Activated CD8-positive, alpha-beta memory T cell treated with anti-CD3 and anti-CD28 coated beads, Interleukin-2, amount 10 ng/mL, durations not matched to agents 7 days and 5 days (primary cell): ENCODE measurements around the gene RAB36. TPM values are rescaled to one million over a fixed set of nuclear protein-coding genes. Genes with fewer than 3 reads are reported as not detected.

Experiments
- ATAC-seq: fragments of 150-1000 bp; cut with Tn5 transposase; one replicate; pipeline ENCODE4 v1.10.0; 2021; ENCODE audit warnings: moderate library complexity
- CTCF ChIA-PET: fragments of 350-600 bp; sonication (Branson Sonifier 250); formaldehyde crosslinking; loops from one replicate; lab custom pipeline; 2021; ENCODE audit warnings: antibody characterized with exemption; lab: Charles Lee
- DNase-seq: peaks from one replicate; pipeline ENCODE4 v3.0.0-alpha.2; 2020
- H3K27ac Mint-ChIP-seq: one replicate; pipeline ENCODE4 v1.8.0; 2021; ENCODE audit warnings: mild to moderate bottlenecking, mixed read lengths
- H3K27me3 Mint-ChIP-seq: one replicate; pipeline ENCODE4 v1.8.0; 2021; ENCODE audit warnings: mixed read lengths
- H3K36me3 Mint-ChIP-seq: one replicate; pipeline ENCODE4 v1.8.0; 2021; ENCODE audit warnings: mild to moderate bottlenecking, mixed read lengths
- H3K4me1 Mint-ChIP-seq: one replicate; pipeline ENCODE4 v1.8.0; 2021; ENCODE audit warnings: mixed read lengths
- H3K4me3 Mint-ChIP-seq: one replicate; pipeline ENCODE4 v1.8.0; 2021; ENCODE audit warnings: mild to moderate bottlenecking, moderate library complexity, mixed read lengths
- H3K9me3 Mint-ChIP-seq: one replicate; pipeline ENCODE4 v1.8.0; 2022; ENCODE audit warnings: low read depth, mixed read lengths
- total RNA-seq, 2 experiments: library from RNA; stranded (reverse); gene quantifications; one replicate each; pipeline ENCODE4 v1.2.3, GENCODE V29; 2021

RAB36 gene, protein sequence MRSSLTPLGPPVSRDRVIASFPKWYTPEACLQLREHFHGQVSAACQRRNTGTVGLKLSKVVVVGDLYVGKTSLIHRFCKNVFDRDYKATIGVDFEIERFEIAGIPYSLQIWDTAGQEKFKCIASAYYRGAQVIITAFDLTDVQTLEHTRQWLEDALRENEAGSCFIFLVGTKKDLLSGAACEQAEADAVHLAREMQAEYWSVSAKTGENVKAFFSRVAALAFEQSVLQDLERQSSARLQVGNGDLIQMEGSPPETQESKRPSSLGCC
- under 1 TPM; 0.26 to 0.37 TPM for total RNA-seq

DNA sequence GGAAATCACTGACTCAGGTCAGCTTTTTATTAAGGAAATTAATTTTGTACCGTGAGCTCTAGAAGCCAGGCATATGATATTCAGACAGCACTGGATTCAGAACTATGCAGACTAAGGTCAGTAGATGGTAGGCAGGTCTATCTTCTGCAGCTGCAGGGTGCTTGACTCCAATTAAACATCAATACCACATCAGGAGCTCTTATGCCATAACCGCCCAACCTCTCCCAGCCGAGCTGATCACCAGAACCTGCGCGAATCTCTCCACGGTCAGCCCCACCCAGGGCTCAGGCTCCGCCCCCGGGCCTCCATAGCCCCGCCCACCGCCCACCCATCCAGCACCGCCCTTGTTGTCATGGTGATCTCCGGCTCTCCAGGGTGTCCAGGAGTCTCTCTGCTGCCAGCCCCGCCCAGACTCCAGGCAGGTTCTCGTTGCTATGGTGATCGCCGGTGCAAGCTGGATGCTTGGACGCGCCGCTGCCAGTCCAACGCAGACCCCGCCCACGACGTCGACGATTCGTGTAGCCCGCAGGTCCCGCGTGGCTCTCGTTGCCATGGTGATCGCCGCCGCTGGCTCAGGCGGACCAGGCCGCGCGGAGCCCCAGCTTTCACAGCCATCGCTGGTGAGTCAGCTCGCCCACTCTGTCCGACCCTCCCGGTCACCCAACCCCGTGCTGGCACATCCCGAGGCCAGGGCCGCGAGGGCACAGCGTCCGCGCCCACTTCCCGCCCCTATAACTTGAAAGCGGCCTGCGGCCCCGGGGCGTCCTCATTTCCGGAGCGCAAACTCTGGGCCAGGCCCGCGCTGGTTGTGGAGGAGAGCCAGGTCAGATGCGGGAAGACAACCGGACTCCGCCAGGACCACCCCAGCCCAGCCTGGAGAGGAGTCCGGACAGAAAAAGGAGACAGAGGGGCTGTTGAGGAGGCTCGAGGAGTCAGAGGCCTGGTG lies at the start of gene RAB36:
TSS of gene RAB36 (plus strand) at position 546 of the 946 bp plus-strand sequence. CDS start 1,140 bp downstream, outside the sequence.
- ATAC-seq (peak; percentile 59), DNase-seq (peak; percentile 92)
- Mint-ChIP-seq H3K4me3 (peak within 1 kb of the TSS; percentile 68), H3K9me3 (no peaks in the 10 kb centered on the region), H3K27me3 (no peaks in the 10 kb centered on the region), H3K4me1 (peaks cover 36% of the 10 kb centered on the region), H3K36me3 (no peaks in the 10 kb centered on the region), H3K27ac (no peak within 1 kb of the TSS)
- CTCF ChIA-PET = interaction anchor here (0.9 to 2.5 kb wide), 8 partner anchors 11 to 141 kb away, joined by 3 to 13 read pairs (median 3); no protein-coding TSS in a partner anchor

DNA sequence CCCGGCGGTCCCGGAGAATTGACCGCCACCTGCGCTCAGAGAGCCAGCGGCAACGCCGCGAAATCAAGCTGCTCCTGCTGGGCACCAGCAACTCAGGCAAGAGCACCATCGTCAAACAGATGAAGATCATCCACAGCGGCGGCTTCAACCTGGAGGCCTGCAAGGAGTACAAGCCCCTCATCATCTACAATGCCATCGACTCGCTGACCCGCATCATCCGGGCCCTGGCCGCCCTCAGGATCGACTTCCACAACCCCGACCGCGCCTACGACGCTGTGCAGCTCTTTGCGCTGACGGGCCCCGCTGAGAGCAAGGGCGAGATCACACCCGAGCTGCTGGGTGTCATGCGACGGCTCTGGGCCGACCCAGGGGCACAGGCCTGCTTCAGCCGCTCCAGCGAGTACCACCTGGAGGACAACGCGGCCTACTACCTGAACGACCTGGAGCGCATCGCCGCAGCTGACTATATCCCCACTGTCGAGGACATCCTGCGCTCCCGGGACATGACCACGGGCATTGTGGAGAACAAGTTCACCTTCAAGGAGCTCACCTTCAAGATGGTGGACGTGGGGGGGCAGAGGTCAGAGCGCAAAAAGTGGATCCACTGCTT lies 49.4 kb upstream of the RAB36 start:
- Mint-ChIP-seq H3K36me3 (no peaks in the 10 kb centered on the region), H3K27ac (no peak overlapping the region), H3K4me1 (no peaks in the 10 kb centered on the region), H3K9me3 (no peaks in the 10 kb centered on the region), H3K27me3 (no peaks in the 10 kb centered on the region), H3K4me3 (no peak overlapping the region)
- ATAC-seq = no peak
- DNase-seq = no peak
- CTCF ChIA-PET = no interaction called here

- no peak overlapping the region for H3K27ac Mint-ChIP-seq
- ATAC-seq (no peak), DNase-seq (no peak)
- CTCF ChIA-PET = no interaction called here
- no peaks in the 10 kb centered on the region for H3K27me3 Mint-ChIP-seq
- no peak overlapping the region for H3K4me3 Mint-ChIP-seq
- H3K9me3 Mint-ChIP-seq = no peaks in the 10 kb centered on the region
- no peaks in the 10 kb centered on the region for H3K4me1 Mint-ChIP-seq
- H3K36me3 Mint-ChIP-seq = no peaks in the 10 kb centered on the region
Observed at GRCh38 chr22:23097412-23098229, 47.7 kb upstream of the RAB36 start.

DNA sequence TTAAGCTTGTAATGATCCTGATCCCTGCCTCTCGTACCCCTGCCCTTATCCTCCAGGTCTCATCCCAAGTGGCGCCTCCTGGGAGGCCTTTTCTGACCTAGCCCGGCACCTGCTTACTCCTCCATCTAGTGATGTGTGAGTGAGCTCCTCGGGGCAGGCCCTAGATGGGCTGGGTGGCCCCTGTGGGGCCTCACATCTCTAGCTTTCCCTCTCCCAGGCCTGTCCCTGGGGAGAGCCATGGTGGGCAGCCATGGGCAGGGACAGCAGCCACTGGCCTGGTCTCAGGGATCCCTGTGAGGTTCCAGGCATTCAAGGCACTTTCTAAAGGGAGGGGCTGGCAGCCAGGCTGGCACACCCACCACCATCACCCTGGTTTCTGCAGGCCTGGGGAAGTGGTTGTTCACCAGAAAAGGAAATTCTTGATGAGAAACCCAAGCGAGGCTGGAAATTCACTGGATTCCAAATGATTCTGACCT lies 47.0 kb upstream of the RAB36 start:
- Mint-ChIP-seq H3K27me3 (no peaks in the 10 kb centered on the region), H3K4me1 (no peaks in the 10 kb centered on the region), H3K36me3 (no peaks in the 10 kb centered on the region), H3K9me3 (no peaks in the 10 kb centered on the region), H3K4me3 (no peak overlapping the region), H3K27ac (no peak overlapping the region)
- CTCF ChIA-PET = no interaction called here
- DNase-seq (no peak), ATAC-seq (no peak)

DNA sequence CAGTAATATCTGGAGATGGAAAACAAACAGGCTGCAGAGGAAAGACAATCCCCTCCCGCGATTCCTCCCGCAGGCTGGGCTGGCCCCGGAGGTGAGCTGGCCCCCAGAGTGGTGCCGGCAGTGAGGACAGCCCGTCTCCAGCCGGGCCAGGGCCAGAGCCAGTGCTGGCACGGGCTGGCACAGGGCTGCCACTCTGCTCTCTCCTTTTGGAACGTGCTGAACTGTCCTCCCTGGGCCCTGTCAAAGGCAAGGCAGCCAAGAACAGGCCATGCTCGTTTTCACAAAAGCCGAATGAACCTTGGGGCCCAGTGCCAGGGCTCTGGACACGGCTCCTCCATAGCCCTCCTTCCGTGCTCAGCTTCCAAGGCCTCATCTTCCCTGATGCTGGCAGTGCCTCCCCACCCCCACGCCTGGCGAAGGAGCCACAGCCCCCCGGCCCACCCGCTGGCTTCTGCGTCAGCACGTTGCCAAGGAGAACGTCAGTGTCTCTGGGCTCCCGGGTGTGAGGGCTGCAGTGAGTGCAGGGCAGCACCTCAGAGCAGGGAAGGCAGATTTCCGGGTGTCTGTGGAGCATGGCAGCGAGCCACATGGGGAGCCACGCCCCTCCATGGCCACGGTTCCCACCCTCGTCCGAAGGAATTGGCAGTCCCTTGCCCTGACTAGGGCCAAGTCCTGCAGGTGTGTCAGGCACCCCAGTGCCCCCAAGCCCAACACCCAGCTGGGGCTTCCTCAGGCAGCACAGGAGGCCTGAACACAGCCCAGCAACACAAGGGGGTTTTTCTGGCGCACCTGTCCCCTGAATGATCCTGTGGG lies 46.4 kb upstream of the RAB36 start:
- ATAC-seq (no peak), DNase-seq (no peak)
- Mint-ChIP-seq H3K36me3 (no peaks in the 10 kb centered on the region), H3K27me3 (no peaks in the 10 kb centered on the region), H3K4me1 (no peaks in the 10 kb centered on the region), H3K4me3 (no peak overlapping the region), H3K27ac (no peak overlapping the region), H3K9me3 (no peaks in the 10 kb centered on the region)
- CTCF ChIA-PET = no interaction called here

DNA sequence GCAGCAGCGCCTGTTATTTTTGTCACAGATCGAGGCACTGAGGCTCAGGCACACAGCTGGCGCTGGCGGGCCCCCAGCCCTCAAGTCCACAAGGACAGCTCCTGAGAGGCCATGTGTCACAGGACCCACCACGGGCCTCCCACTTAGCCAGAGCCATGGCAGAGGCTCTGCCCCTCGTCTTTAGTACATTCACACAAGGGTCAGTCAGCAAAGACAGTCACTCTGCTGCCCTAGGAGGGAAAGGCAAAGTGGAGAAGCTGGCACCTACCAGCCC lies 45.8 kb upstream of the RAB36 start:
- H3K27ac Mint-ChIP-seq = no peak overlapping the region
- no peaks in the 10 kb centered on the region for H3K9me3 Mint-ChIP-seq
- no peaks in the 10 kb centered on the region for H3K4me1 Mint-ChIP-seq
- ATAC-seq (no peak), DNase-seq (no peak)
- CTCF ChIA-PET = no interaction called here
- H3K4me3 Mint-ChIP-seq = no peak overlapping the region
- H3K36me3 Mint-ChIP-seq = no peaks in the 10 kb centered on the region
- H3K27me3 Mint-ChIP-seq = no peaks in the 10 kb centered on the region

DNA sequence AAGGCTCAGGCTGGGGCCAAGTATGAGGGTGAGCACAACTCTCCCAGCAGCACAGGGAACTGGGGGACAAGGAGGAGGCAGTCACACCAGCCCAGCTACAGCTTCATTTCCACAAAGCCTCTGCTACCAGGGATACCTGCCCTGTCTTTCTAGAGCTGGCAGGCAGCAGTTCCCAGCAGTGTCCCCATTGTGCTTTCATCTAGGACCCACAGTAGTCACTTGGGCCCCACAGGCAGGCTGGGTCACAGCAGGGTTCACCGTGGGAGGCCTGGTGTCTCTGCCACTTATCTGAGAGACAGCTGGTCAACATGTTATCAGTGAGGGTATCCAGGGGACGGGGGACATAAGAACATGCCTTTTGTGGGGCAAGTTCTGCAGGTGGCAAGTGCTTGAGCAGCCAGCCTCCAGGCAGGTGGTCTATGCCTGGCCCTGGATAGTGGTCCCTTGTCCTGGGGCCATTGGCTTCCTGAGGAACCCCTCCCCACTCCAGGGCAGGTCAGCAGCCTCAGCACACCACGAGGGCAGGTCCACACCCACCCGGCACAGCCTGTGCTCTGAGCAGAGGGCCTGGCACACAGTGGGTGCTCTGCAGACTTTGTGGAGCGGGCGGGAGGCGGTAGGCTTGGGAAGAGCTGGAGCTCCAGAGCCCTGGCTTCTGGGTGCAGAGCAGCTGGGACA lies 45.0 kb upstream of the RAB36 start:
- CTCF ChIA-PET = no interaction called here
- H3K27me3 Mint-ChIP-seq = no peaks in the 10 kb centered on the region
- no peak for DNase-seq
- no peaks in the 10 kb centered on the region for H3K4me1 Mint-ChIP-seq
- no peaks in the 10 kb centered on the region for H3K36me3 Mint-ChIP-seq
- H3K9me3 Mint-ChIP-seq = no peaks in the 10 kb centered on the region
- ATAC-seq = no peak
- H3K27ac Mint-ChIP-seq = no peak overlapping the region
- H3K4me3 Mint-ChIP-seq = no peak overlapping the region

GRCh38 chr22:23101524-23101923 lies 43.8 kb upstream of the RAB36 start:
- DNase-seq (no peak), ATAC-seq (no peak)
- Mint-ChIP-seq H3K36me3 (no peaks in the 10 kb centered on the region), H3K27ac (no peak overlapping the region), H3K9me3 (no peaks in the 10 kb centered on the region), H3K27me3 (no peaks in the 10 kb centered on the region), H3K4me1 (no peaks in the 10 kb centered on the region), H3K4me3 (no peak overlapping the region)
- CTCF ChIA-PET = no interaction called here

DNA sequence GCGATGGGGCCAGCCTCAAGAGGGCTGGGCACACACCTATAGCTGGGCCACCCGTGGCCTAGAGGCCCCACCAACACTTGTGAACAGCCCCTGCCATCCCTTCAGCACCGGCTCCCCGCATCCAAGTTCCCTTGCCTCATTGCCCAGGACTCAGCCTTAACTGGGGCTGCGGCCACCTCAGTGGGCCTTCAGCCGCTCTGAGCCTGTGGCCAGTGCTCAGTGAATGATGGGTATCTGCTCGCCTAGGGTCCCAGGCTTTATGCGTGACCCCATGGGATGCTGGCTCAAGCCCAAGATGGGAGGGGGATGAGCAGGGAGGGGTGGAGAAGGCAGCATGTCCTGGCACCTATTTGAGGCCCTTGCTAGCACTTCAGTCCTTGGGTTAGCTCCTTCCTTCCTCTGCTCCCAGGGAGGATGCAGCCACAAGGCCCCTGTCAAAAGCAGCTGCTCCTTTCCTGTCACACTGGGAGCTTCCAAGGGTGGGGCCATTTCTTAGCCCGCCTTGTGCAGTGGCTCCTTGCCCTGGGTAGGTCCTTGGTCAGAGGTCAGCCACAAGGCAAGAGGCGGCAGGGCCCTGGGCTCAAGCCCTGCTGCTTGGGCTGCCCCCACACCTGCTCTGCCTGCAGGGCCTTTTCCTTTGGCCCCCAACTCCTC lies 43.1 kb upstream of the RAB36 start:
- Mint-ChIP-seq H3K9me3 (no peaks in the 10 kb centered on the region), H3K4me3 (no peak overlapping the region), H3K36me3 (no peaks in the 10 kb centered on the region), H3K27ac (no peak overlapping the region), H3K4me1 (no peaks in the 10 kb centered on the region), H3K27me3 (no peaks in the 10 kb centered on the region)
- CTCF ChIA-PET = no interaction called here
- DNase-seq (no peak), ATAC-seq (no peak)

DNA sequence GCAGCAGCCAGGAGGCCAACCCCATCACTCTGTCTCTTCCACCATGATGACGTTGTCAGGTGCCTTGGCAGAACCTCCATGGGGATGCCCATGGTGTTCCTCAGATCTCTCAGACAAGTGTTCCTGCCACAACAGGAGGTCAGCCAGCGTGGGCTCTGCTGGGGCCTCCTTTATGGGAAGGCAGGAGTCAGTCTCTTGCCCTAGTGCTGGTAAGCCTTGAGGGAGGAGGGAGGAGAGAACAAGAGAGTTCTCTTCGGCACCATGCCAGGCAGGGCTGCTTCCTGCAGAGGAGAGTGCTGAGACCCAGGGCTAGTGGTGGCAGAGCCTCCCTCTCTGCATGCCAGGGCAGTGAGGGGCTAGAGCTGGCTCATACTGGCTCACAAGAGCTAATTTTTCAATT lies 42.5 kb upstream of the RAB36 start:
- Mint-ChIP-seq H3K27me3 (no peaks in the 10 kb centered on the region), H3K4me3 (no peak overlapping the region), H3K27ac (no peak overlapping the region), H3K9me3 (no peaks in the 10 kb centered on the region), H3K36me3 (no peaks in the 10 kb centered on the region), H3K4me1 (no peaks in the 10 kb centered on the region)
- CTCF ChIA-PET = no interaction called here
- ATAC-seq = no peak
- no peak for DNase-seq

- no peaks in the 10 kb centered on the region for H3K9me3 Mint-ChIP-seq
- H3K27me3 Mint-ChIP-seq = no peaks in the 10 kb centered on the region
- DNase-seq (no peak), ATAC-seq (no peak)
- no peaks in the 10 kb centered on the region for H3K4me1 Mint-ChIP-seq
- no peak overlapping the region for H3K27ac Mint-ChIP-seq
- H3K4me3 Mint-ChIP-seq = no peak overlapping the region
- CTCF ChIA-PET = no interaction called here
- no peaks in the 10 kb centered on the region for H3K36me3 Mint-ChIP-seq
Observed at GRCh38 chr22:23103199-23103954, 41.9 kb upstream of the RAB36 start.
